HCT116 (cell line): ENCODE measurements around the gene UGT1A6. TPM values are rescaled to one million over a fixed set of nuclear protein-coding genes. Genes with fewer than 3 reads are reported as not detected.

ENCODE experiments used
- ATAC-seq: fragments of 200-7000 bp; cut with Tn5 transposase; 2 replicates; pipeline ENCODE4 v1.9.1; 2020; ENCODE audit warnings: mild to moderate bottlenecking, moderate library complexity
- BruUV-seq: library from RNA; stranded (reverse); fragments of 400-500 nt; replicated peaks from 2 replicates; lab custom pipeline; 2021; lab: Mats Ljungman, UMichigan
- CTCF ChIA-PET: fragments of 300-600 bp; sonication (Branson Sonifier 250); formaldehyde crosslinking; loops from one replicate; lab custom pipeline; 2021; ENCODE audit warnings: antibody characterized with exemption; lab: Charles Lee
- POLR2A ChIA-PET: fragments of 300-600, 350-600 bp; sonication (Branson Sonifier 250); formaldehyde crosslinking; loops from one replicate; lab custom pipeline; 2021; ENCODE audit warnings: antibody characterized with exemption; lab: Charles Lee
- RAD21 ChIA-PET, 2 experiments: fragments of 300-600 bp; sonication (Branson Sonifier 250); formaldehyde crosslinking; loops; one replicate each; lab custom pipeline; 2023; ENCODE audit warnings: low total read pairs in 2 of 2; ENCODE audit not compliant: uncharacterized antibody in 2 of 2, unreplicated experiment in 2 of 2, low non-redundant PET in 1 of 2; lab: Charles Lee
- DNase-seq: peaks from one replicate; pipeline ENCODE4 v3.0.0-alpha.2; 2010; ENCODE audit warnings: low read depth, low spot score
- H2AFZ ChIP-seq: fragments of 200-600 bp; shearing (Covaris generic), sonication (generic); 2 replicates; pipeline ENCODE4 v1.6.1; 2017; ENCODE audit warnings: low read depth, mixed run types, mixed read lengths, antibody characterized with exemption, low read length; ENCODE audit not compliant: poor library complexity, severe bottlenecking
- H3K27ac ChIP-seq: 2 replicates; pipeline ENCODE4 v1.5.1; 2012; ENCODE audit warnings: low read depth, low read length
- H3K27me3 ChIP-seq: fragments of 200-600 bp; sonication (generic); 2 replicates; pipeline ENCODE4 v1.6.1; 2016; ENCODE audit warnings: mixed run types, low read length, mixed read lengths; ENCODE audit not compliant: insufficient read depth
- H3K36me3 ChIP-seq, 2 experiments: fragments of 200-500 bp in 1 of 2; fragments of 200-600 bp in 1 of 2; sonication (Bioruptor generic) in 1 of 2; sonication (generic) in 1 of 2; 2 replicates each; pipeline versions ENCODE4 v1.5.1 to v1.6.1; 2014 to 2016; ENCODE audit warnings: low read length in 2 of 2, inconsistent platforms in 1 of 2, mixed read lengths in 1 of 2, mixed run types in 1 of 2; ENCODE audit not compliant: insufficient read depth in 2 of 2, control insufficient read depth in 1 of 2
- H3K4me1 ChIP-seq, 2 experiments: fragments of 200-600 bp in 1 of 2; sonication (generic) in 1 of 2; 2 replicates each; pipeline versions ENCODE4 v1.5.1 to v1.6.1; 2012 to 2017; ENCODE audit warnings: low read length in 2 of 2, inconsistent platforms in 1 of 2, mild to moderate bottlenecking in 1 of 2, mixed read lengths in 1 of 2, mixed run types in 1 of 2, moderate library complexity in 1 of 2; ENCODE audit not compliant: insufficient read depth in 2 of 2, control insufficient read depth in 1 of 2
- H3K4me2 ChIP-seq: fragments of 200-600 bp; sonication (generic); 2 replicates; pipeline ENCODE4 v1.6.1; 2017; ENCODE audit warnings: mixed run types, low read length, mixed read lengths
- H3K4me3 ChIP-seq, 2 experiments: fragments of 200-600 bp in 1 of 2; sonication (generic) in 1 of 2; replicated peaks in 1 of 2; 2 replicates each; pipeline ENCODE4 v1.5.1; 2011 to 2016; ENCODE audit warnings: low read length in 2 of 2, control low read depth in 1 of 2, low read depth in 1 of 2, mild to moderate bottlenecking in 1 of 2, mixed read lengths in 1 of 2, mixed run types in 1 of 2
- H3K79me2 ChIP-seq: fragments of 200-600 bp; sonication (generic); 2 replicates; pipeline ENCODE4 v1.6.1; 2017; ENCODE audit warnings: mild to moderate bottlenecking, mixed run types, low read length, moderate library complexity, mixed read lengths; ENCODE audit not compliant: insufficient read depth
- H3K9ac ChIP-seq: fragments of 200-600 bp; sonication (generic); 2 replicates; pipeline ENCODE4 v1.6.1; 2016; ENCODE audit warnings: low read length, mixed read lengths
- H3K9me2 ChIP-seq: fragments of 200-600 bp; sonication (generic), shearing (Covaris generic); 2 replicates; pipeline ENCODE4 v1.6.1; 2017; ENCODE audit warnings: mixed run types, mild to moderate bottlenecking, moderate library complexity; ENCODE audit not compliant: insufficient read depth
- H3K9me3 ChIP-seq, 2 experiments: fragments of 200-500 bp in 1 of 2; fragments of 200-600 bp in 1 of 2; sonication (Bioruptor generic) in 1 of 2; sonication (generic) in 1 of 2; 2 replicates each; pipeline ENCODE4 v1.6.1; 2014 to 2017; ENCODE audit warnings: low read length in 2 of 2, mixed read lengths in 2 of 2, inconsistent platforms in 1 of 2, low read depth in 1 of 2, mild to moderate bottlenecking in 1 of 2, mixed run types in 1 of 2, moderate library complexity in 1 of 2; ENCODE audit not compliant: control insufficient read depth in 1 of 2, insufficient read depth in 1 of 2
- H4K20me1 ChIP-seq: fragments of 200-600 bp; sonication (generic), shearing (Covaris generic); 2 replicates; pipeline ENCODE4 v1.6.1; 2017; ENCODE audit warnings: mixed run types, mild to moderate bottlenecking, moderate library complexity; ENCODE audit not compliant: insufficient read depth
- CBX3 ChIP-seq: IDR thresholded peaks from 2 replicates; pipeline ENCODE4 v1.6.1; 2012; ENCODE audit warnings: low read depth
- CTCF ChIP-seq, 3 experiments: fragments of 200-600 bp in 1 of 3; sonication (generic) in 1 of 3; IDR thresholded peaks in 2 of 3; conservative IDR thresholded peaks in 1 of 3; 2 replicates each; pipeline ENCODE4 v1.5.1; 2012 to 2017; ENCODE audit warnings: low read depth in 2 of 3, low read length in 2 of 3, antibody characterized with exemption in 1 of 3, borderline replicate concordance in 1 of 3, control low read depth in 1 of 3, mild to moderate bottlenecking in 1 of 3, mixed read lengths in 1 of 3, mixed run types in 1 of 3, moderate library complexity in 1 of 3; ENCODE audit not compliant: insufficient read depth in 1 of 3
- EGR1 ChIP-seq: IDR thresholded peaks from 2 replicates; pipeline ENCODE4 v1.6.1; 2012; ENCODE audit warnings: low read depth
- ELF1 ChIP-seq: IDR thresholded peaks from 2 replicates; pipeline ENCODE4 v1.6.1; 2012; ENCODE audit warnings: low read depth, borderline replicate concordance
- EZH2 ChIP-seq: fragments of 200-600 bp; sonication (generic); IDR thresholded peaks from 2 replicates; pipeline ENCODE4 v1.6.1; 2017; ENCODE audit warnings: antibody characterized with exemption, mixed run types
- JUND ChIP-seq: IDR thresholded peaks from 2 replicates; pipeline ENCODE4 v1.6.1; 2012
- MAX ChIP-seq: IDR thresholded peaks from 2 replicates; pipeline ENCODE4 v1.6.1; 2012
- POLR2A ChIP-seq: IDR thresholded peaks from 2 replicates; pipeline ENCODE4 v1.7.0; 2011; ENCODE audit warnings: borderline replicate concordance; ENCODE audit not compliant: insufficient read depth, insufficient read length; ENCODE audit errors: extremely low read depth
- POLR2AphosphoS5 ChIP-seq: IDR thresholded peaks from 2 replicates; pipeline ENCODE4 v1.6.1; 2011; ENCODE audit warnings: mild to moderate bottlenecking, low read depth, low read length, moderate library complexity
- RAD21 ChIP-seq: IDR thresholded peaks from 2 replicates; pipeline ENCODE4 v1.6.1; 2012; ENCODE audit warnings: low read depth, mild to moderate bottlenecking
- SIN3A ChIP-seq: IDR thresholded peaks from 2 replicates; pipeline ENCODE4 v1.6.1; 2012; ENCODE audit warnings: low read depth
- SP1 ChIP-seq: IDR thresholded peaks from 2 replicates; pipeline ENCODE4 v1.6.1; 2012; ENCODE audit warnings: low read depth
- SRF ChIP-seq: IDR thresholded peaks from 2 replicates; pipeline ENCODE4 v1.6.1; 2012; ENCODE audit warnings: low read depth
- TCF7L2 ChIP-seq: IDR thresholded peaks from 2 replicates; pipeline ENCODE4 v1.7.0; 2011; ENCODE audit warnings: borderline replicate concordance, inconsistent platforms; ENCODE audit not compliant: insufficient read depth, insufficient read length; ENCODE audit errors: extremely low read depth
- YY1 ChIP-seq: IDR thresholded peaks from 2 replicates; pipeline ENCODE4 v1.6.1; 2011; ENCODE audit warnings: low read length, low read depth, moderate library complexity, mild to moderate bottlenecking; ENCODE audit not compliant: insufficient replicate concordance; ENCODE audit errors: extremely low read depth
- ZFX ChIP-seq: fragments of 450-650 bp; IDR thresholded peaks from 2 replicates; pipeline ENCODE4 v1.6.1; 2017
- intact Hi-C: fragments of 100-400 bp; cut with micrococcal nuclease; formaldehyde crosslinking; loops from 2 replicates; pipeline ENCODE4 v1.10.0; 2022
- total RNA-seq: library from RNA; stranded (reverse); gene quantifications from one replicate; pipeline ENCODE4 v1.2.1, GENCODE V29; 2021; ENCODE audit not compliant: unreplicated experiment
- TF ChIP-seq, protein P1 (sequence below): IDR thresholded peaks from 2 replicates; pipeline ENCODE4 v1.6.1; 2012; ENCODE audit warnings: low read depth

Gene UGT1A6
- total RNA-seq, 1 experiment from 2014 or later, result not detected

DNA sequence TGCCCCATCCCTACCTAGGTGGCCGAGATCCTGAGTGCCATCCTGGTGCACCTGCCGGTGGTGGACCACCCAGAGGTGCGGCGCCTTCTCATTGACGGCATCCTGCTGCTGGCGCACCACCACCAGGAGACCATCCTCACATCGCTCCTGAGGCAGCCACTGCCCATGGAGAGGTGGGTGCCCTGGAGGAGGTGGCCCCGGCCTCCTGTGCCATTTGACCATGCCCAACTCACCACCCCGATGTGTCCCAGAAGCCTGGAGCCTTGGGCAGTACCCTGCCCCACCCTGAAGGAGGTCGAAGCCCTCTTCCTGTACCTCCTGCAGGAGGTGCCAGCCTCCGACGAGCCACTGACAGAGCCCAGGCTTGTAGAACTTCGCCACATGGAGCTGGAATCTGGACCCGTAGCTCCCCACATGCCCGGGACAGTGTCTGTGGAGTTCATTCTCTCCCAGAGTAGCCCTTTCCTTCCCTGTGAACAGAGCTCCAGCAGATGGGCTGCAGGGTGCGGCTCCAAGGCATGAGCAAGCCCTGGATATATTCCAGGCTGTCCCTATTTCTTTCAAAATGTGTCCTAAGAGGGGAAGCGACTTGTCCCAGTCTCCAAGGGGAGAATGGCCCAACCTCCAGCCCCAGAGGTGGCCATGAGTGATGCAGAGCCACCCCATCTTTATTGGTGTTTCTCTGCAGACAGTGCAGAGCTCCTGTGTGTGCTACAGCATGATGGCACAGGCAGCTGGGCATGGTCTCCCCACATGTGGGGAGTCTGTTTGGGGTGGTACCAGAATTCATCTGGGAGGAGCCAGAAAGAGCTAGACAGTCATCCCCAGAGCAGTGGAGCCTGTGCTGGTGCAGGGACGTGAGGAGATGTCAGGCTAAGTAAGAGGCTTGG, 127.4 kb downstream of the UGT1A6 start:
- no peak for TF ChIP-seq EGR1
- TF ChIP-seq RAD21, result no peak
- no peak for TF ChIP-seq SP1
- no peak for TF ChIP-seq JUND
- TF ChIP-seq SIN3A, result no peak
- no peak for TF ChIP-seq SRF
- no peak for TF ChIP-seq CTCF (IDR thresholded peaks at IDR 0.05 in 2 of 3, conservative IDR thresholded peaks at IDR 0.05 in 1 of 3; ENCODE audit: borderline replicate concordance in 1 of 3, insufficient read depth in 1 of 3, low read depth in 2 of 3, low read length in 2 of 3)
- no peak for TF ChIP-seq CBX3
- TF ChIP-seq POLR2AphosphoS5, result no peak
- no peak for TF ChIP-seq ZFX
- TF ChIP-seq YY1, result no peak
- TF ChIP-seq EZH2, result no peak
- no peak for TF ChIP-seq MAX
- no peak for TF ChIP-seq ELF1
- no peak for TF ChIP-seq TCF7L2
- TF ChIP-seq, protein P1, sequence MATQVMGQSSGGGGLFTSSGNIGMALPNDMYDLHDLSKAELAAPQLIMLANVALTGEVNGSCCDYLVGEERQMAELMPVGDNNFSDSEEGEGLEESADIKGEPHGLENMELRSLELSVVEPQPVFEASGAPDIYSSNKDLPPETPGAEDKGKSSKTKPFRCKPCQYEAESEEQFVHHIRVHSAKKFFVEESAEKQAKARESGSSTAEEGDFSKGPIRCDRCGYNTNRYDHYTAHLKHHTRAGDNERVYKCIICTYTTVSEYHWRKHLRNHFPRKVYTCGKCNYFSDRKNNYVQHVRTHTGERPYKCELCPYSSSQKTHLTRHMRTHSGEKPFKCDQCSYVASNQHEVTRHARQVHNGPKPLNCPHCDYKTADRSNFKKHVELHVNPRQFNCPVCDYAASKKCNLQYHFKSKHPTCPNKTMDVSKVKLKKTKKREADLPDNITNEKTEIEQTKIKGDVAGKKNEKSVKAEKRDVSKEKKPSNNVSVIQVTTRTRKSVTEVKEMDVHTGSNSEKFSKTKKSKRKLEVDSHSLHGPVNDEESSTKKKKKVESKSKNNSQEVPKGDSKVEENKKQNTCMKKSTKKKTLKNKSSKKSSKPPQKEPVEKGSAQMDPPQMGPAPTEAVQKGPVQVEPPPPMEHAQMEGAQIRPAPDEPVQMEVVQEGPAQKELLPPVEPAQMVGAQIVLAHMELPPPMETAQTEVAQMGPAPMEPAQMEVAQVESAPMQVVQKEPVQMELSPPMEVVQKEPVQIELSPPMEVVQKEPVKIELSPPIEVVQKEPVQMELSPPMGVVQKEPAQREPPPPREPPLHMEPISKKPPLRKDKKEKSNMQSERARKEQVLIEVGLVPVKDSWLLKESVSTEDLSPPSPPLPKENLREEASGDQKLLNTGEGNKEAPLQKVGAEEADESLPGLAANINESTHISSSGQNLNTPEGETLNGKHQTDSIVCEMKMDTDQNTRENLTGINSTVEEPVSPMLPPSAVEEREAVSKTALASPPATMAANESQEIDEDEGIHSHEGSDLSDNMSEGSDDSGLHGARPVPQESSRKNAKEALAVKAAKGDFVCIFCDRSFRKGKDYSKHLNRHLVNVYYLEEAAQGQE, result no peak
- TF ChIP-seq POLR2A, result no peak
- ATAC-seq (0 out of 2 replicates have a peak, but pooled peaks have one; percentile 29), DNase-seq (no peak)
- Histone ChIP-seq H3K27me3 (no peaks in the 10 kb centered on the region), H3K4me3 (no peak overlapping the region), H3K9ac (no peak overlapping the region), H4K20me1 (no peaks in the 10 kb centered on the region), H3K4me1 (no peaks in the 10 kb centered on the region), H3K36me3 (no peaks in the 10 kb centered on the region), H2AFZ (no peak overlapping the region), H3K9me3 (no peaks in the 10 kb centered on the region), H3K9me2 (no peaks in the 10 kb centered on the region), H3K27ac (no peak overlapping the region), H3K4me2 (no peak overlapping the region), H3K79me2 (no peaks in the 10 kb centered on the region)
- RAD21 ChIA-PET, result no interaction called here
- BruUV-seq, result no TSS peak
- CTCF ChIA-PET, result no interaction called here
- POLR2A ChIA-PET, result no interaction called here
- intact Hi-C loops, result no loop called here
